Ovary (tissue), 9 donors: ENCODE measurements around the gene STMN3. TPM values are rescaled to one million over a fixed set of nuclear protein-coding genes. Genes with fewer than 3 reads are reported as not detected.
"Not testable (repeated sequence)": the region's sequence is repeated elsewhere in the genome, so short reads cannot be mapped to it uniquely, and the experiment has no call there.

Experiments
- DNase-seq, 5 donors: peaks; one replicate each; pipeline ENCODE4 v3.0.0-alpha.2; 2019 to 2020
- H3K27ac ChIP-seq, 2 donors: fragments of 200-600 bp; one replicate each; pipeline versions ENCODE4 v1.5.1 to v1.8.0; 2019 to 2022
- H3K27me3 ChIP-seq: fragments of 200-600 bp; one replicate; pipeline ENCODE4 v1.8.0; 2022
- H3K36me3 ChIP-seq: fragments of 200-600 bp; sonication (generic); one replicate; pipeline ENCODE4 v1.5.1; 2019
- H3K4me1 ChIP-seq: one replicate; pipeline ENCODE4 v1.8.1; 2013; ENCODE audit warnings: mild to moderate bottlenecking, moderate library complexity; ENCODE audit not compliant: insufficient read depth
- H3K4me3 ChIP-seq: fragments of 200-600 bp; sonication (generic); one replicate; pipeline ENCODE4 v1.5.1; 2017
- H3K9me3 ChIP-seq, 2 donors: fragments of 200-600 bp in 1 of 2; sonication (generic) in 1 of 2; one replicate each; pipeline versions ENCODE4 v1.5.1 to v1.8.1; 2013 to 2019; ENCODE audit warnings: mild to moderate bottlenecking in 1 of 2, moderate library complexity in 1 of 2
- CTCF ChIP-seq, 3 donors: fragments of 450-650 bp in 2 of 3; fragments of 200-600 bp in 1 of 3; IDR thresholded peaks; one replicate each; pipeline versions ENCODE4 v1.5.1 to v1.8.0; 2016 to 2022; ENCODE audit warnings: antibody characterized with exemption in 3 of 3, mild to moderate bottlenecking in 1 of 3
- EP300 ChIP-seq: sonication (generic); formaldehyde crosslinking; IDR thresholded peaks from one replicate; pipeline ENCODE4 v1.6.1; 2017; ENCODE audit warnings: antibody characterized with exemption
- POLR2A ChIP-seq: fragments of 450-650 bp; IDR thresholded peaks from one replicate; pipeline ENCODE4 v1.6.1; 2017; ENCODE audit warnings: antibody characterized with exemption, mild to moderate bottlenecking, moderate library complexity
- WGBS, 3 donors: extraction: QIAGEN DNeasy Blood & Tissue Kit in 1 of 3; methylation state at CpG; one replicate each; pipeline versions ENCODE4 v1.1.5 to v1.1.7; 2013 to 2017; 5-methylcytosine and 5-hydroxymethylcytosine counted together
- intact Hi-C, 4 donors: fragments of 100-400 bp; cut with DNase I; formaldehyde crosslinking; loops; one replicate each; pipeline versions ENCODE4 v1.11.0 to v1.15.1; 2022 to 2023
- polyA plus RNA-seq, 2 donors: library from polyadenylated mRNA; stranded (reverse); fragments of 200-250 nt in 1 of 2; fragments of 350-450 nt in 1 of 2; fragmentation: Illumina TruSeq in 1 of 2; extraction: RNeasy Lipid Tissue Mini Kit (QIAGEN cat#74804) in 1 of 2; gene quantifications; one replicate each; pipeline ENCODE4 v1.2.3, GENCODE V29; 2013 to 2014
- total RNA-seq, 7 donors: library from RNA; depleted of rRNA in 2 of 7; stranded (reverse); fragments of >200 nt in 2 of 7; fragmentation: NEBNext Ultra II Directional in 3 of 7; extraction: Animal tissue kit (Norgen Biotek cat#: 25700) in 3 of 7; gene quantifications; one replicate each; pipeline versions ENCODE4 v1.1.0 to v1.2.4, GENCODE V29; 2016 to 2023
- donor health status: DM: no; HTN: no; CAD: no; lungs with moderate emphysema.
- donor health status: DM: no; HTN: no; CAD: no.
- donor health status: Bipolar disorder and iron deficiency.
- donor health status: DM: yes; HTN: yes; CAD: no.
- donor health status: DM: no; HTN: no; CAD: no.
- donor health status: DM: yes; HTN: yes; CAD: no.

Gene STMN3
- total and polyA plus RNA-seq, 9 donors, result 7.4 to 91.1 (median 58.7) TPM

- Histone ChIP-seq H3K9me3 (no peaks in the 10 kb centered on the region), H3K27me3 (no peaks in the 10 kb centered on the region), H3K36me3 (no peaks in the 10 kb centered on the region), H3K4me3 (no peak overlapping the region), H3K27ac (no peak overlapping the region), H3K4me1 (no peaks in the 10 kb centered on the region)
- TF ChIP-seq EP300 (no peak), CTCF (IDR thresholded peaks at IDR 0.05) (no peak), POLR2A (no peak)
- 86 to 89% (median 88%) methylated on average over 13 of the region's 13 CpGs for WGBS, 3 donors
- no peak for DNase-seq
- intact Hi-C loops, result no loop called here
Measured at GRCh38 chr20:63678071-63678470, 24.8 kb upstream of the STMN3 start.

- no peak for TF ChIP-seq POLR2A
- no peak for TF ChIP-seq CTCF (IDR thresholded peaks at IDR 0.05)
- no peak for TF ChIP-seq EP300
- no peaks in the 10 kb centered on the region for H3K36me3 ChIP-seq
- 91 to 94% (median 94%) methylated on average over 20 of the region's 20 CpGs for WGBS, 3 donors
Measured at GRCh38 chr20:63675681-63676368, 22.6 kb upstream of the STMN3 start.

GRCh38 chr20:63673951-63674350 is 20.7 kb upstream of the STMN3 start:
- no peaks in the 10 kb centered on the region for H3K4me1 ChIP-seq
- intact Hi-C loops, result no loop called here
- H3K9me3 ChIP-seq, result no peaks in the 10 kb centered on the region
- no peak for DNase-seq
- H3K27me3 ChIP-seq, result no peaks in the 10 kb centered on the region
- TF ChIP-seq CTCF (IDR thresholded peaks at IDR 0.05), result no peak
- TF ChIP-seq EP300, result no peak
- no peak for TF ChIP-seq POLR2A
- no peak overlapping the region for H3K27ac ChIP-seq
- WGBS, 3 donors, result 91 to 95% (median 95%) methylated on average over 13 to 14 of the region's 14 CpGs
- no peak overlapping the region for H3K4me3 ChIP-seq
- H3K36me3 ChIP-seq, result no peaks in the 10 kb centered on the region

More at GRCh38 chr20:63675681-63676368, 22.6 kb upstream of the STMN3 start:
- no peaks in the 10 kb centered on the region for H3K4me1 ChIP-seq
- intact Hi-C loops, result no loop called here
- no peaks in the 10 kb centered on the region for H3K9me3 ChIP-seq
- H3K27ac ChIP-seq, result no peak overlapping the region
- no peaks in the 10 kb centered on the region for H3K27me3 ChIP-seq
- no peak for DNase-seq
- H3K4me3 ChIP-seq, result no peak overlapping the region

- no peak for DNase-seq
- intact Hi-C loops, result no loop called here
- H3K4me1 ChIP-seq, result no peaks in the 10 kb centered on the region
- TF ChIP-seq CTCF (IDR thresholded peaks at IDR 0.05) (no peak), EP300 (no peak), POLR2A (no peak)
- H3K4me3 ChIP-seq, result no peak overlapping the region
- H3K36me3 ChIP-seq, result no peaks in the 10 kb centered on the region
- no peaks in the 10 kb centered on the region for H3K27me3 ChIP-seq
- H3K9me3 ChIP-seq, result no peaks in the 10 kb centered on the region
- WGBS, 3 donors, result 89 to 97% (median 92%) methylated on average over 10 of the region's 10 CpGs
- H3K27ac ChIP-seq, result no peak overlapping the region
Measured at GRCh38 chr20:63672666-63673065, 19.4 kb upstream of the STMN3 start.

- intact Hi-C loops, H3K36me3 ChIP-seq, DNase-seq, H3K27ac ChIP-seq, H3K4me3 ChIP-seq, H3K4me1 ChIP-seq, H3K9me3 ChIP-seq, H3K27me3 ChIP-seq: not testable (repeated sequence)
- 91 to 96% (median 92%) methylated on average over 12 of the region's 12 CpGs for whole genome bisulfite sequencing, 3 donors
Measured at GRCh38 chr20:63671695-63672094, 18.5 kb upstream of the STMN3 start.
